Endodermal cell (in vitro differentiated cells): ENCODE data around the gene MMAB. TPM values are rescaled to one million over a fixed set of nuclear protein-coding genes. Genes with fewer than 3 reads are reported as not detected.

ENCODE experiments used
- DNase-seq: peaks from one replicate; pipeline ENCODE4 v3.0.0-alpha.2; 2017
- H3K27ac ChIP-seq: 2 replicates; pipeline ENCODE4 v1.5.1; 2013; ENCODE audit warnings: mild to moderate bottlenecking, low read depth, low read length, moderate library complexity
- H3K27me3 ChIP-seq: 2 replicates; pipeline ENCODE4 v1.6.1; 2013; ENCODE audit warnings: mild to moderate bottlenecking, low read length, moderate library complexity; ENCODE audit not compliant: insufficient read depth, control insufficient read depth, poor library complexity, severe bottlenecking
- H3K36me3 ChIP-seq: 2 replicates; pipeline ENCODE4 v1.7.0; 2013; ENCODE audit warnings: mild to moderate bottlenecking, low read length, moderate library complexity; ENCODE audit not compliant: control insufficient read depth, insufficient read depth
- H3K4me1 ChIP-seq: one replicate; pipeline ENCODE4 v1.7.0; 2013; ENCODE audit warnings: low read length; ENCODE audit not compliant: control insufficient read depth, insufficient read depth
- H3K4me3 ChIP-seq: 2 replicates; pipeline ENCODE4 v1.5.1; 2013; ENCODE audit warnings: mild to moderate bottlenecking, low read length, moderate library complexity
- H3K9ac ChIP-seq: 2 replicates; pipeline ENCODE4 v1.6.1; 2013; ENCODE audit warnings: mild to moderate bottlenecking, low read length, moderate library complexity; ENCODE audit not compliant: poor library complexity, severe bottlenecking; ENCODE audit errors: extremely low read depth
- H3K9me3 ChIP-seq: 2 replicates; pipeline ENCODE4 v1.6.1; 2013; ENCODE audit warnings: mild to moderate bottlenecking, low read length, moderate library complexity; ENCODE audit not compliant: control insufficient read depth
- H3K27ac Mint-ChIP-seq: 2 replicates; pipeline ENCODE4 v1.8.0; 2020; ENCODE audit warnings: mixed read lengths
- H3K27me3 Mint-ChIP-seq: 2 replicates; pipeline ENCODE4 v1.8.0; 2021; ENCODE audit warnings: mild to moderate bottlenecking, mixed read lengths; ENCODE audit not compliant: insufficient read depth
- H3K36me3 Mint-ChIP-seq: 2 replicates; pipeline ENCODE4 v1.8.0; 2020; ENCODE audit warnings: low read depth, mixed read lengths
- H3K4me1 Mint-ChIP-seq: 2 replicates; pipeline ENCODE4 v1.8.0; 2020; ENCODE audit warnings: mixed read lengths
- H3K4me3 Mint-ChIP-seq: 2 replicates; pipeline ENCODE4 v1.8.0; 2020; ENCODE audit warnings: mild to moderate bottlenecking, moderate library complexity, mixed read lengths
- H3K9me3 Mint-ChIP-seq: 2 replicates; pipeline ENCODE4 v1.8.0; 2020; ENCODE audit warnings: mild to moderate bottlenecking, mixed read lengths
- CTCF ChIP-seq: fragments of 200-600 bp; sonication (generic); conservative IDR thresholded peaks from 2 replicates; pipeline ENCODE4 v1.5.0; 2021; ENCODE audit warnings: antibody characterized with exemption, mild to moderate bottlenecking
- WGBS, 2 experiments: methylation state at CpG; one replicate each; pipeline versions ENCODE4 v1.1.5 to v1.1.7; 2013; ENCODE audit warnings: missing lambda C conversion rate in 2 of 2, mixed read lengths in 1 of 2; ENCODE audit not compliant: insufficient coverage in 1 of 2, insufficient read length in 1 of 2; 5-methylcytosine and 5-hydroxymethylcytosine counted together
- total RNA-seq, 2 donors: library from RNA; stranded (reverse); fragmentation: NEBNext Ultra II Directional in 1 of 2; extraction: Animal tissue kit (Norgen Biotek cat#: 25700) in 1 of 2; gene quantifications; 2 replicates in 1 of 2; 3 replicates in 1 of 2; pipeline ENCODE4 v1.2.1, GENCODE V29; 2021

The MMAB gene
- total RNA-seq, 2 donors from 2014 or later: 24.9 to 28.2 TPM

- H3K36me3 ChIP-seq: no peaks in the 10 kb centered on the region
- H3K4me3 Mint-ChIP-seq: no peak overlapping the region
- H3K9me3 ChIP-seq: no peaks in the 10 kb centered on the region
- TF ChIP-seq CTCF: no peak
- no peaks in the 10 kb centered on the region for H3K36me3 Mint-ChIP-seq
- no peak overlapping the region for H3K4me3 ChIP-seq
- H3K27me3 ChIP-seq: no peaks in the 10 kb centered on the region
- peaks cover 16% of the 10 kb centered on the region for H3K4me1 Mint-ChIP-seq
- no peak overlapping the region for H3K9ac ChIP-seq
- no peak overlapping the region for H3K27ac ChIP-seq
- DNase-seq: no peak
- H3K27me3 Mint-ChIP-seq: peaks cover 4% of the 10 kb centered on the region
- 98 to 100% methylated on average over 1 to 2 of the region's 2 CpGs for WGBS, 2 experiments
- H3K9me3 Mint-ChIP-seq: no peaks in the 10 kb centered on the region
- H3K4me1 ChIP-seq: peaks cover 7% of the 10 kb centered on the region
- H3K27ac Mint-ChIP-seq: no peak overlapping the region
Measured at GRCh38 chr12:109609342-109609741, 36.0 kb upstream of the MMAB start.

- H3K27ac ChIP-seq: no peak overlapping the region
- no peak for DNase-seq
- H3K36me3 ChIP-seq: no peaks in the 10 kb centered on the region
- H3K27me3 Mint-ChIP-seq: peaks cover 4% of the 10 kb centered on the region
- H3K36me3 Mint-ChIP-seq: no peaks in the 10 kb centered on the region
- H3K4me1 Mint-ChIP-seq: peaks cover 20% of the 10 kb centered on the region
- no peaks in the 10 kb centered on the region for H3K27me3 ChIP-seq
- TF ChIP-seq CTCF: no peak
- no peak overlapping the region for H3K4me3 Mint-ChIP-seq
- H3K9ac ChIP-seq: no peak overlapping the region
- no peak overlapping the region for H3K27ac Mint-ChIP-seq
- no peaks in the 10 kb centered on the region for H3K9me3 Mint-ChIP-seq
- H3K4me3 ChIP-seq: no peak overlapping the region
- no peaks in the 10 kb centered on the region for H3K9me3 ChIP-seq
- 98% methylated on average over 3 of the region's 3 CpGs; no CpG with 5 or more reads in 1 of the 2 experiments for WGBS, 2 experiments
- peaks cover 9% of the 10 kb centered on the region for H3K4me1 ChIP-seq
Measured at GRCh38 chr12:109608793-109609192, 35.5 kb upstream of the MMAB start.

- H3K27ac ChIP-seq: no peak overlapping the region
- peaks cover 16% of the 10 kb centered on the region for H3K4me1 Mint-ChIP-seq
- 93 to 94% methylated on average over 4 of the region's 4 CpGs for WGBS, 2 experiments
- DNase-seq: no peak
- H3K27me3 Mint-ChIP-seq: peaks cover 4% of the 10 kb centered on the region
- no peaks in the 10 kb centered on the region for H3K36me3 Mint-ChIP-seq
- TF ChIP-seq CTCF: no peak
- no peaks in the 10 kb centered on the region for H3K36me3 ChIP-seq
- H3K9me3 ChIP-seq: no peaks in the 10 kb centered on the region
- H3K4me3 Mint-ChIP-seq: no peak overlapping the region
- H3K9me3 Mint-ChIP-seq: no peaks in the 10 kb centered on the region
- no peak overlapping the region for H3K4me3 ChIP-seq
- H3K4me1 ChIP-seq: peaks cover 9% of the 10 kb centered on the region
- H3K27me3 ChIP-seq: no peaks in the 10 kb centered on the region
- no peak overlapping the region for H3K27ac Mint-ChIP-seq
- H3K9ac ChIP-seq: no peak overlapping the region
Measured at GRCh38 chr12:109608270-109608669, 35.0 kb upstream of the MMAB start.
